HEK293 (cell line): ENCODE measurements around the gene NDRG4.

ENCODE experiments used
- BCL11A ChIP-seq: fragments of 450-650 bp; formaldehyde crosslinking; IDR thresholded peaks from 2 replicates; pipeline ENCODE4 v1.5.1; 2016; ENCODE audit warnings: low read depth, missing biosample characterization, missing genetic modification characterization
- CTCF ChIP-seq: fragments of 450-650 bp; formaldehyde crosslinking; IDR thresholded peaks from 2 replicates; pipeline ENCODE4 v1.5.1; 2016; ENCODE audit warnings: missing biosample characterization, missing genetic modification characterization
- GLIS2 ChIP-seq: fragments of 450-650 bp; formaldehyde crosslinking; IDR thresholded peaks from 2 replicates; pipeline ENCODE4 v1.5.1; 2016; ENCODE audit warnings: missing biosample characterization, missing genetic modification characterization
- HIC1 ChIP-seq: fragments of 450-650 bp; formaldehyde crosslinking; IDR thresholded peaks from 2 replicates; pipeline ENCODE4 v1.5.1; 2016; ENCODE audit warnings: missing biosample characterization, missing genetic modification characterization
- HOXC10 ChIP-seq: sonication (generic); formaldehyde crosslinking; IDR thresholded peaks from 2 replicates; pipeline ENCODE4 v1.8.1; 2023; ENCODE audit warnings: mild to moderate bottlenecking, missing genetic modification reagents
- IKZF3 ChIP-seq: fragments of 450-650 bp; IDR thresholded peaks from 2 replicates; pipeline ENCODE4 v1.5.0; 2018; ENCODE audit warnings: missing biosample characterization, mild to moderate bottlenecking, missing genetic modification characterization, moderate library complexity
- MZF1 ChIP-seq: fragments of 450-650 bp; formaldehyde crosslinking; IDR thresholded peaks from 2 replicates; pipeline ENCODE4 v1.5.1; 2017; ENCODE audit warnings: missing biosample characterization, missing genetic modification characterization, borderline replicate concordance
- PRDM10 ChIP-seq: fragments of 450-650 bp; formaldehyde crosslinking; IDR thresholded peaks from 2 replicates; pipeline ENCODE4 v1.5.1; 2016; ENCODE audit warnings: missing biosample characterization, missing genetic modification characterization
- SP7 ChIP-seq: fragments of 450-650 bp; formaldehyde crosslinking; IDR thresholded peaks from 2 replicates; pipeline ENCODE4 v1.5.1; 2016; ENCODE audit warnings: missing biosample characterization, missing genetic modification characterization
- YY2 ChIP-seq: fragments of 450-650 bp; formaldehyde crosslinking; IDR thresholded peaks from 2 replicates; pipeline ENCODE4 v1.5.1; 2016; ENCODE audit warnings: missing biosample characterization, missing genetic modification characterization
- ZFP41 ChIP-seq: fragments of 450-650 bp; formaldehyde crosslinking; IDR thresholded peaks from 2 replicates; pipeline ENCODE4 v1.5.1; 2016; ENCODE audit warnings: missing biosample characterization, missing genetic modification characterization, borderline replicate concordance
- ZIC2 ChIP-seq: fragments of 450-650 bp; formaldehyde crosslinking; IDR thresholded peaks from 2 replicates; pipeline ENCODE4 v1.5.1; 2016; ENCODE audit warnings: missing biosample characterization, missing genetic modification characterization
- ZNF140 ChIP-seq: fragments of 450-650 bp; formaldehyde crosslinking; IDR thresholded peaks from 2 replicates; pipeline ENCODE4 v1.5.1; 2016; ENCODE audit warnings: missing biosample characterization, missing genetic modification characterization
- ZNF19 ChIP-seq: fragments of 450-650 bp; formaldehyde crosslinking; IDR thresholded peaks from 2 replicates; pipeline ENCODE4; 2016; ENCODE audit warnings: missing biosample characterization, missing genetic modification characterization, low read depth
- ZNF223 ChIP-seq: fragments of 450-650 bp; formaldehyde crosslinking; IDR thresholded peaks from 2 replicates; pipeline ENCODE4 v1.5.1; 2016; ENCODE audit warnings: missing biosample characterization, missing genetic modification characterization
- ZNF23 ChIP-seq: fragments of 450-650 bp; formaldehyde crosslinking; IDR thresholded peaks from 2 replicates; pipeline ENCODE4 v1.5.1; 2016; ENCODE audit warnings: missing biosample characterization, missing genetic modification characterization, borderline replicate concordance
- ZNF266 ChIP-seq: fragments of 450-650 bp; formaldehyde crosslinking; IDR thresholded peaks from 2 replicates; pipeline ENCODE4 v1.5.1; 2016; ENCODE audit warnings: missing biosample characterization, missing genetic modification characterization, low read depth
- ZNF335 ChIP-seq: fragments of 450-650 bp; formaldehyde crosslinking; conservative IDR thresholded peaks from 2 replicates; pipeline ENCODE4 v1.5.1; 2016; ENCODE audit warnings: missing biosample characterization, missing genetic modification characterization
- ZNF350 ChIP-seq: fragments of 450-650 bp; formaldehyde crosslinking; IDR thresholded peaks from 2 replicates; pipeline ENCODE4 v1.5.0; 2017; ENCODE audit warnings: missing biosample characterization, mild to moderate bottlenecking, missing genetic modification characterization
- ZNF354C ChIP-seq: fragments of 450-650 bp; formaldehyde crosslinking; IDR thresholded peaks from 2 replicates; pipeline ENCODE4 v1.5.1; 2016; ENCODE audit warnings: missing biosample characterization, missing genetic modification characterization, low read depth, borderline replicate concordance
- ZNF37A ChIP-seq: fragments of 450-650 bp; IDR thresholded peaks from 2 replicates; pipeline ENCODE4 v1.5.1; 2018; ENCODE audit warnings: missing biosample characterization, missing genetic modification characterization
- ZNF391 ChIP-seq: fragments of 450-650 bp; formaldehyde crosslinking; IDR thresholded peaks from 2 replicates; pipeline ENCODE4 v1.5.1; 2016; ENCODE audit warnings: low read depth, missing biosample characterization, missing genetic modification characterization, borderline replicate concordance
- ZNF548 ChIP-seq: fragments of 450-650 bp; formaldehyde crosslinking; IDR thresholded peaks from 2 replicates; pipeline ENCODE4 v1.5.1; 2016; ENCODE audit warnings: missing biosample characterization, missing genetic modification characterization
- ZNF639 ChIP-seq: fragments of 450-650 bp; formaldehyde crosslinking; IDR thresholded peaks from 2 replicates; pipeline ENCODE4 v1.5.1; 2016; ENCODE audit warnings: missing biosample characterization, missing genetic modification characterization
- ZNF704 ChIP-seq: fragments of 450-650 bp; formaldehyde crosslinking; IDR thresholded peaks from 2 replicates; pipeline ENCODE4 v1.5.1; 2016; ENCODE audit warnings: missing biosample characterization, missing genetic modification characterization
- ZSCAN5A ChIP-seq: fragments of 450-650 bp; formaldehyde crosslinking; IDR thresholded peaks from 2 replicates; pipeline ENCODE4 v1.5.1; 2016; ENCODE audit warnings: missing biosample characterization, missing genetic modification characterization

NDRG4 gene

GRCh38 chr16:58500430-58501241 is 693 bp downstream of the NDRG4 start (continued):
- TF ChIP-seq PRDM10 (tag by site-specific recombination) (peak; percentile 60), ZNF350 (tag by site-specific recombination) (no peak), ZNF639 (tag by site-specific recombination) (0 out of 2 replicates have a peak, but pooled peaks have one; percentile 11), HOXC10 (CRISPR knock-in tag) (no peak), ZNF354C (tag by site-specific recombination) (no peak), ZNF19 (tag by site-specific recombination) (no peak), ZNF548 (tag by site-specific recombination) (no peak), HIC1 (0 out of 2 replicates have a peak, but pooled peaks have one; percentile 14), GLIS2 (0 out of 2 replicates have a peak, but pooled peaks have one; percentile 54), ZNF391 (no peak), ZNF704 (tag by site-specific recombination) (no peak), SP7 (tag by site-specific recombination) (no peak), ZNF266 (tag by site-specific recombination) (no peak), ZIC2 (no peak), ZNF335 (peak; percentile 70), MZF1 (tag by site-specific recombination) (no peak), ZNF223 (no peak), YY2 (tag by site-specific recombination) (0 out of 2 replicates have a peak, but pooled peaks have one; percentile 3), ZNF37A (tag by site-specific recombination) (no peak), IKZF3 (tag by site-specific recombination) (0 out of 2 replicates have a peak, but pooled peaks have one; percentile 10), ZSCAN5A (tag by site-specific recombination) (no peak), ZNF140 (tag by site-specific recombination) (no peak), BCL11A (tag by site-specific recombination) (no peak), ZNF23 (no peak), CTCF (tag by site-specific recombination) (peak; percentile 22; the same call in 1 of the 2 replicates), ZFP41 (tag by site-specific recombination) (no peak)
